Testis (tissue), 3 donors: ENCODE results near the gene ANAPC4. TPM values are rescaled to one million over a fixed set of nuclear protein-coding genes. Genes with fewer than 3 reads are reported as not detected.

Source experiments
- DNase-seq: peaks from one replicate; pipeline ENCODE4 v3.0.0-alpha.2; 2019
- H3K27ac ChIP-seq, 2 donors: fragments of 200-600 bp; sonication (generic); one replicate each; pipeline ENCODE4 v1.5.1; 2019
- H3K27me3 ChIP-seq: fragments of 200-600 bp; sonication (generic); one replicate; pipeline ENCODE4 v1.5.1; 2019
- H3K36me3 ChIP-seq: fragments of 200-600 bp; sonication (generic); one replicate; pipeline ENCODE4 v1.5.1; 2017; ENCODE audit warnings: low read depth; ENCODE audit errors: missing control alignments
- H3K4me1 ChIP-seq: fragments of 200-600 bp; sonication (generic); one replicate; pipeline ENCODE4 v1.5.1; 2019
- H3K4me3 ChIP-seq, 2 donors: fragments of 200-600 bp; sonication (generic); one replicate each; pipeline ENCODE4 v1.5.1; 2017 to 2019
- H3K9me3 ChIP-seq: fragments of 200-600 bp; sonication (generic); one replicate; pipeline ENCODE4 v1.5.1; 2017
- CTCF ChIP-seq, 3 experiments: fragments of 450-650 bp in 2 of 3; fragments of 200-600 bp in 1 of 3; sonication (generic) in 1 of 3; IDR thresholded peaks; one replicate each; pipeline ENCODE4 v1.5.1; 2016 to 2019; ENCODE audit warnings: antibody characterized with exemption in 3 of 3, mild to moderate bottlenecking in 2 of 3, moderate library complexity in 1 of 3
- POLR2A ChIP-seq: fragments of 450-650 bp; IDR thresholded peaks from one replicate; pipeline ENCODE4 v1.6.1; 2017; ENCODE audit warnings: antibody characterized with exemption, mild to moderate bottlenecking, moderate library complexity
- WGBS, 2 donors: methylation state at CpG; one replicate each; pipeline ENCODE4 v1.1.5; 2018; 5-methylcytosine and 5-hydroxymethylcytosine counted together
- intact Hi-C: fragments of 100-400 bp; cut with DNase I; formaldehyde crosslinking; loops from one replicate; pipeline ENCODE4 v1.15.1; 2023; ENCODE audit warnings: low total_unique reads
- polyA plus RNA-seq: library from polyadenylated mRNA; stranded (reverse); fragments of 350-450 nt; fragmentation: Illumina TruSeq; extraction: RNeasy Lipid Tissue Mini Kit (QIAGEN cat#74804); gene quantifications from one replicate; pipeline ENCODE4 v1.2.3, GENCODE V29; 2014; ENCODE audit warnings: low read depth, low replicate concordance; ENCODE audit not compliant: insufficient read depth
- total RNA-seq, 2 donors: library from RNA; depleted of rRNA; stranded (reverse); fragments of >200 nt; gene quantifications; one replicate each; pipeline ENCODE4 v1.2.3, GENCODE V29; 2016

The ANAPC4 gene
- total and polyA plus RNA-seq, 3 donors from 2014 or later: 16.1 to 43.5 (median 35.3) TPM

DNA sequence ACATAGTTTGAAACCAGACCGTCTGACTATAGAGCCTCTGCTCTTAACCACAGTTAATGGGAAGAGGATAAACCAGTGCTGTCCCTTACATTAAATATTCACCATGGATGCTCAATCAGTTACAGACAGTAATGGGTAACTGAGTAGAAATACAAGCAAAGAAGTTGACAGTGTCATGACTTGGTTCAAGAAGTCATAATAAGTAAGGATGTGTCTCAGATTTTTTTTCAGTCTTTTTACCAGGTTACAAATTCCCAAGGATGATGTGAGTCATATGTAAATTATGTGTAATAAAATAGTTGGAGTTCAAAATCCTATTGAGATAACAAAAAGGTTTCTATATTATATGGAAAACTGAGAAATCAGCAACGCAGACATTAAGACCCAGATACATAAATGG lies 33.4 kb upstream of the ANAPC4 start:
- H3K4me1 ChIP-seq: no peaks in the 10 kb centered on the region
- no peak overlapping the region for H3K27ac ChIP-seq
- DNase-seq: no peak
- H3K9me3 ChIP-seq: no peaks in the 10 kb centered on the region
- H3K4me3 ChIP-seq: no peak overlapping the region
- no peaks in the 10 kb centered on the region for H3K27me3 ChIP-seq
- 95 to 97% methylated on average over 2 of the region's 2 CpGs for WGBS, 2 donors
- no peaks in the 10 kb centered on the region for H3K36me3 ChIP-seq
- TF ChIP-seq POLR2A (no peak), CTCF (IDR thresholded peaks at IDR 0.05) (no peak)
- intact Hi-C loops: no loop called here

GRCh38 chr4:25345744-25346143 lies 31.3 kb upstream of the ANAPC4 start:
- 35 to 38% methylated on average over 5 of the region's 5 CpGs for WGBS, 2 donors
- no peak for DNase-seq
- H3K27me3 ChIP-seq: no peaks in the 10 kb centered on the region
- no peak overlapping the region for H3K4me3 ChIP-seq
- no peak for TF ChIP-seq POLR2A
- no peak for TF ChIP-seq CTCF (IDR thresholded peaks at IDR 0.05)
- H3K27ac ChIP-seq: no peak overlapping the region
- H3K9me3 ChIP-seq: no peaks in the 10 kb centered on the region
- no peaks in the 10 kb centered on the region for H3K36me3 ChIP-seq
- no peaks in the 10 kb centered on the region for H3K4me1 ChIP-seq
- intact Hi-C loops: no loop called here

DNA sequence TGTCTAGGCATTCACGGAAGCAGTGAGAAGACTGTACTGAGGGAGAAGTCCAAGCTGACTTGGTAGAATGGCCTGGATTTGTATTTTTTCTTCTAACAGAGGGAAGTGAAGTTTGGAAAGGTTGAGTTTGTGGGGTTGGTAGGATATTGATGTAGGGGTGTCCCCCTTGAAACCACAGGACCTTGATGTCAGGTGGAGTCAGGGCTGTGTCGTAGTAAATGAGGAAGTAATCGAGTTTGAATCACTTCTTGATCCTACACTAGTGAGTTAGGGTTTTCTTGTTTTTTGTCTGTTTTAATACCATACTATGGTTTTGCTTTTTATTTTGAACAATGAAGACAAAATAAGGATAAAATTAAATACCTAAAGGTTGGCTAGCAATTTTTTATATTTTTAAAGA lies 30.1 kb upstream of the ANAPC4 start:
- intact Hi-C loops: no loop called here
- Histone ChIP-seq H3K27ac (no peak overlapping the region), H3K4me3 (no peak overlapping the region), H3K4me1 (no peaks in the 10 kb centered on the region), H3K27me3 (no peaks in the 10 kb centered on the region), H3K9me3 (no peaks in the 10 kb centered on the region), H3K36me3 (no peaks in the 10 kb centered on the region)
- TF ChIP-seq POLR2A (no peak), CTCF (IDR thresholded peaks at IDR 0.05) (no peak)
- no peak for DNase-seq
- 88 to 91% methylated on average over 3 of the region's 3 CpGs for WGBS, 2 donors

- Histone ChIP-seq H3K36me3 (no peaks in the 10 kb centered on the region), H3K4me1 (no peaks in the 10 kb centered on the region), H3K4me3 (no peak overlapping the region), H3K9me3 (no peaks in the 10 kb centered on the region), H3K27ac (no peak overlapping the region), H3K27me3 (no peaks in the 10 kb centered on the region)
- DNase-seq: no peak
- 62 to 80% methylated on average over 2 of the region's 2 CpGs for WGBS, 2 donors
- intact Hi-C loops: no loop called here
- no peak for TF ChIP-seq POLR2A
- no peak for TF ChIP-seq CTCF (IDR thresholded peaks at IDR 0.05)
Observed at GRCh38 chr4:25347473-25347872, 29.6 kb upstream of the ANAPC4 start.

DNA sequence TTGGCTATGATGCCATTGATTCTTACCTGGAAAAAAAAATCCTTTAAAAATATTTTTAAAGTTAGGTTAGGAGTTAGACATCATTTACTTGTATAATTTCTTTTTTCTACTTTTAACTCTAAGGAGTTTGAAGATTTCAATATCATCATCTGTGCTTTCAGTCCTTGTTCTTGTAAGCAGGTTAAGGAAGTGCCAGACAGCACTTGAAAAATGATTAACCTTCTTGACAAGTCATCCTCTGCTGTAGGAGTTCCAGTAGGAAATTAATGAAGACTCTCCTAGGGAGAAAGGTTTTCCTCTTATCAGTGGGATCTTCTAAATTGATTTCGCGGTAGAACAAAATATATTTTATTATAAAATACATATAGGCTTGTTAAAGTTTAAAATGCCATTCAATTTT lies 29.1 kb upstream of the ANAPC4 start:
- H3K4me3 ChIP-seq: no peak overlapping the region
- intact Hi-C loops: no loop called here

More for the DNA sequence above, 29.1 kb upstream of the ANAPC4 start:
- no peaks in the 10 kb centered on the region for H3K9me3 ChIP-seq
- DNase-seq: no peak
- H3K27me3 ChIP-seq: no peaks in the 10 kb centered on the region
- 87 to 94% methylated on average over 2 of the region's 2 CpGs for WGBS, 2 donors
- no peak overlapping the region for H3K27ac ChIP-seq
- TF ChIP-seq CTCF (IDR thresholded peaks at IDR 0.05) (no peak), POLR2A (no peak)
- H3K36me3 ChIP-seq: peaks cover 3% of the 10 kb centered on the region
- H3K4me1 ChIP-seq: no peaks in the 10 kb centered on the region
